HG03175 (cell line): ENCODE data around the gene SRSF3.
"Not testable (repeated sequence)": the region's sequence is repeated elsewhere in the genome, so short reads cannot be mapped to it uniquely, and the experiment has no call there.

Experiments
- ATAC-seq: cut with Tn5 transposase; IDR thresholded peaks from one replicate; pipeline ENCODE4 v1.9.1; 2021; ENCODE audit warnings: mild to moderate bottlenecking, moderate library complexity; ENCODE audit not compliant: unreplicated experiment

Gene SRSF3

DNA sequence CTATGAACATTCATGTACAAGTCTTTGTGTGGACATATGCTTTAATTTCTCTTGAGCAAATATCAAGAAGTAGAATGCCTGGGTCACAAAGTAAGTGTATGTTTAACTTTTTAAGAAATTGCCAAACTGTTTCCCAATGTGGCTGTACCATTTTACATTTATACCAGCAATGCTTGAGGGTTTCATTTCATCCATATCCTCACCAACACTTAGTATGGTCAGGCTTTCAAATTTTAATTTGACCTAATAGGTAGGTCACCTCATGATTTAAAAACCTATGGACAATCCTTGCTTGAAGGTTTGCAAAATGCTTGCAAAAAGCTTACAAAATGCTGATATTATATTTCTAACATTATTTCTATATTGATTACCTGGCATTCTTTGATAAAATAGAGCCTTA lies 19.5 kb upstream of the SRSF3 start:
- no peak for ATAC-seq

DNA sequence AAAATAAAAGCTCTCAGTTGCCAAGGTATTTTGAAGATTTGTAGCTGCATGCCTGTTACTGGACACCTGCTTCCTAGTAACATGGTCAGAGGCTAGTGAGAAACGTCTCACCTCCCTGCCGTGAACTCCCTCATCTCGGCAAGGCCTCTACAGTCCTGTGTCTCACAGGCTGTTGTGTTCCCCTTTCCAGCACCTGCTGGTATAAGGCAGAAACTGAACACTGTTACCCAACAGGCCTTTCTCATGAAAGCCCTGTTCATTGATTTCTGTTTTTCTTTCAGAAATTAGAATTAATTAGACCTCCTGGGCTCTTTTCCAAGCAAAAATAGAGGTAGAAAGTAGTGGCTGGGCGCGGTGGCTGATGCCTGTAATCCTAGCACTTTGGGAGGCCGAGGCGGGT lies 17.6 kb upstream of the SRSF3 start:
- no peak for ATAC-seq

DNA sequence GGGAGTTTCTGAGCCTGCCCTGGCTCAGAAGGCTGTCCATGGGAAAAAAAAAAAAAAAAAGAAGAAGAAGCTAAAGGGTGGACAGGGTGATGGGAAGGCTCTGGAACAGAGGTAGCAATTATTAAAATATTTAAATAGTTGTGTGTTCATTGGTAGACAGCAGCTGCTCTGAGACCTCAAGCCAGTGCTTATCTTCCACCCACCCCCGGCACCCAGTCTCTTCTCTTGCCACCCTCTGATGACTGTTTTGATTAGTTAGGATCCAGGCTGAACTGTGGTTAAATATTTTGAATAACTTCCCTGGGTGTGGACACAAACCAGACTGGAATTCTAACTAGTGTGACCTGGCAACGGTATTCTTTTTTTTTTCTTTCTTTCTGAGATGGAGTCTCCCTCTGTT lies 16.9 kb upstream of the SRSF3 start:
- no peak for ATAC-seq

DNA sequence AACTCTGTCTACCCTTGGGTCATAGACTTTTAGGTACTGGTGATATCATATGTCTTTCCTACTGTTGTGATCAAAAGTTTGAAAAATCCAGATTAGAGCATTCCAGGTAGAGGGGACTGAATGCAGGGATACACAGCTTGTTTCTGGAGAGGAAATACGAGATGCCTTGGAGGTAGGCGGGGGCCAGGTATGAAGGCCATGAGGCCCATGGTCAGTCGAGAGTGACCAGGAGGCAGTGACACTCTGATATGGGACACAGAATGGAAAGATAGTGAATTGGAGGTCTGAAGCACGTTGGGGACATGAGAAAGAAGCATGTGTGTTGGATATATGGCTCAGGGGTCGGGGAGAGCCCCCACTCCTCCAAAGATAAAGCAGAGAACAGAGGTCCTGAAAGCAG lies 16.1 kb upstream of the SRSF3 start:
- ATAC-seq: no peak

DNA sequence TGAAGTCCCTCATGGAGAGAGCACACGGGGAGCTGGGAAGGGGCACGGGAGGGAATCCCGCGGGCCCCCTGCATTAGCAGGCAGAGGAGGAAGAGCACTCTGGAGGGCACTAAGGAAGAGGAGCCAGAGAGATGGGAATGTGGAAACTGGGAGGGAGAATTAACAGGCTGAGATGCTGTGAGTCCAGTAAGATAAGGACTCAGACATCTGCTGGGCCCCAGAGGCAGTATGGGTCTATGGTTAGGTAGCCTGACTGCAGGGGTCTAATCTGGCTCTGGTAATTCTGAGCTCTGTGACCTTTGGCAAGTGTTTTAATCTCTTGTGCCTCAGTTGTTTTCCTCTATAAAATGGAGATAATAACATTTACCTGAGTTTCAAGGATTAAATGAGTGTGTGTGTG lies 15.7 kb upstream of the SRSF3 start:
- no peak for ATAC-seq

DNA sequence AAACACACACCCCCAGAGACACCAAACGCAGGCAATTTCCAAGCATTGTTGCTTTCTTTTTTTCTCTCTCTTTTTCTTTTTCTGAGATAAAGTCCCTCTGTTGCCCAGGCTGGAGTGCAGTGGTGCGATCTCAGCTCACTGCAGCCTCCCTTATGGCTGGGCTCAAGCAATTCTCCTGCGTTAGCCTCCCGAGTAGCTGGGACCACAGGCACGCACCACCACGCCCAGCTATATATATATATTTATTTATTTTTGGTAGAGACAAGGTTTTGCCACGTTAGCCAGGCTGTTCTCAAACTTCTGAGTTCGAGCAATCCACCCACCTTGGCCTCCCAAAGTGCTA lies 14.0 kb upstream of the SRSF3 start:
- no peak for ATAC-seq

DNA sequence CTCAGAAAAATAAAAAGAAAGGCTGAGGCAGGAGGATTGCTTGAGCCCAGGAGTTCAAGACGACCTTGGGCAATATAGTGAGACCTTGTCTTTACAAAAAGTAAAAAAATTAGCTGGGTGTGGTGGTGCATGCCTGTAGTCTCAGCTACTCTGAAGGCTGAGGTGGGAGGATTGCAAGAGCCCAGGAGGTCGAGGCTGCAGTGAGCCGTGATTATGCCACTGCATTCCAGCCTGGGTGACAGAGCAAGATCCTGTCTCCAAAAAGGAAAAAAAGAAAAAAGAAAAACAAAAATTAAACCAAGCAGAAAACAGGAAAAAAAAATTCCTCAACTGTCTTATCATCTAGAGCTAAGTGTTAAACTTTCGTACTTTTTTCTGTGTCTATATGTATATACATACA lies 12.4 kb upstream of the SRSF3 start:
- no peak for ATAC-seq

DNA sequence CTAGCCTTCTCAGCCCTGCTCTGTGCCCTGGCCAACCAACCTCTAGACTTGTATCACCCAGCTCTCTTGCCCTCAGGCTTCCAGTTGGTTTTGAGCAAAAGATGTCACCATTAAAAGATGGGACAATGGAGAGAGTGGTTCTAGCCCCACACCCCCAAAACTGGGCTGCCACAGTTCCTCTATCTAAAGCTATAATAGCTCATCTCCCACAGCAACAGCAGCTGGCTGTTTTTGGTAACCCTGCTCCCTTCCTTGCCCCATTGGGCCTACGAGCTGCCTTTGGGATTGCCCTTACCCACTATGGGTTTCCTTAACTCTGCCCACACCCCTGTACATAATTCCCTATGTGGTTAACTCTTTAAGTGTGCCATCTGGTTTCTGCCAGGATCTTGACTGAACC lies 7.6 kb upstream of the SRSF3 start:
- no peak for ATAC-seq

DNA sequence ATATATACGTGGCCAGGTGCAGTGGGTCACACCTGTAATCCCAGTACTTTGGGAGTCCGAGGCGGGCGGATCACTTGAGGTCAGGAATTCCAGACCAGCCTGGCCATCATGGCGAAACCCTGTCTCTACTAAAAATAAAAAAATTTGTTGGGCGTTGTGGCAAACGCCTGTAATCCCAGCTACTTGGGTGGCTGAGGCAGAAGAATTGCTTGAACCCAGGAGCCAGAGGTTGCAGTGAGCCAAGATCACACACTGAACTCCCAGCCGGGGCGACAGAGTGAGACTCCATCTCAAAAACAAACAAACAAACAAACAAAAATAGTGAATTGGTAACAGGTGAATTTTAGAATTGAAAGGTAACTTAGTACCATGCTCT lies 5.1 kb upstream of the SRSF3 start:
- not testable (repeated sequence) for ATAC-seq

DNA sequence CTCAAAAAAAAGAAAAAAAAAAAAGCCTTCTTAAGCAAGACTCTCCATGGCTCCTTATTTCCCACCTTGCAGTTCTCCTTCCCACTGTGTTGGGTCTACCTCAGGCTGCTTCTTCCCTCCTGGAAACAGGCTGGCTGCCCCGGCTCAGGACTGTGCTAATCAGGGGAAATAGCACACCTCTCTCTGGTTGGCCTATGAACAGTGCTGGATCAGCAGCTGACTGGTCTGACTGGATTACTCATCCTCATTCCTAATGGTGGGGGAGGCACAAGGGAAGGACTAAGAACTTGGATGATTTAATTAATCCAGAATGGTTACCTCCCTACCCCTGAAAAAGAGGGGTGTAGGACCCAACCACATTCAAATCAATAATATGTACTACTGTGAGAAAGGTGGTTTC lies 3.9 kb upstream of the SRSF3 start:
- no peak for ATAC-seq

DNA sequence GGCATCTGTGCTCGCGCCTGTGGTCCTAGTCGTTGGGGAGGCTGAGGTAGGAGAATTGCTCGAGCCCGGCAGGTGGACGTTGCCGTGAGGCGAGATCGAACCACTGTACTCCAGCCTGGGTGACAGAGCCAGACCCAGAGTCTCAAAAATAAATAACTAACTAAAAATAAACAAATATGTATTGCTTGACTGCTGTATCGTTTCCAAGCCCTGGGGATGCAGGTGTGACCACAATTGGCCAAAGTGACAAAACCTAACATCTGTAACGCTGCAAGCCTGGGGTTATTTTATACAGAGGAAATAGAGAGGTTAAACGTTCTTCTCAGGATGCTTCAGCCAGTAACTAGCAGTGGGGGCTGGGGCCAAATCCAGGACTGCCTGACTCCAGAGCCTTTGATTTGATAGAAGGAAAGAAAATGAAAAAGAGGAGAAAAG lies 1.9 kb upstream of the SRSF3 start:
- ATAC-seq: peak; percentile 55

DNA sequence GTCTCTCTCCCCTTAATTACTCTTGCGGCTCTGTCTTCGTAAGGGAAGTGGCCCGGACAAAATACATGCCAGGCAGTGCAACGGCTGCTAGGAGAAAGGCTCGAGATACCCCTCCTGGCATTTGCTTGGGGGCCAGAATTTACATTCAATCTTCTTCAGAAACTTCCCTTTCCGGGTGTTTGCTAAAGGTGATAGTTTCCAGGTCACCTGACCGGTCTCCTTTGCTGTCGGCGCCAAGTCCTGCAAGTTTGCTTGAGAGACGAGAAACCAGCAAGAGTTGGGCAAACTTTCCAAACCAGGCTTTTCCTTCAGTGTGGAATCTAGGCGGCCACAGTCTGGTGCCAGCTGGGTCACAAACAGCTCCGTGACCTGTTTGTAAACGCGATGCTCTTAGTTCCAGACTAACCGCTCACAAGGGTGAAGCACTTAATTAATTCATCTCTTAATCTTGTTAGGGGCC lies 563 bp upstream of the SRSF3 start:
- peak; percentile 17 for ATAC-seq

DNA sequence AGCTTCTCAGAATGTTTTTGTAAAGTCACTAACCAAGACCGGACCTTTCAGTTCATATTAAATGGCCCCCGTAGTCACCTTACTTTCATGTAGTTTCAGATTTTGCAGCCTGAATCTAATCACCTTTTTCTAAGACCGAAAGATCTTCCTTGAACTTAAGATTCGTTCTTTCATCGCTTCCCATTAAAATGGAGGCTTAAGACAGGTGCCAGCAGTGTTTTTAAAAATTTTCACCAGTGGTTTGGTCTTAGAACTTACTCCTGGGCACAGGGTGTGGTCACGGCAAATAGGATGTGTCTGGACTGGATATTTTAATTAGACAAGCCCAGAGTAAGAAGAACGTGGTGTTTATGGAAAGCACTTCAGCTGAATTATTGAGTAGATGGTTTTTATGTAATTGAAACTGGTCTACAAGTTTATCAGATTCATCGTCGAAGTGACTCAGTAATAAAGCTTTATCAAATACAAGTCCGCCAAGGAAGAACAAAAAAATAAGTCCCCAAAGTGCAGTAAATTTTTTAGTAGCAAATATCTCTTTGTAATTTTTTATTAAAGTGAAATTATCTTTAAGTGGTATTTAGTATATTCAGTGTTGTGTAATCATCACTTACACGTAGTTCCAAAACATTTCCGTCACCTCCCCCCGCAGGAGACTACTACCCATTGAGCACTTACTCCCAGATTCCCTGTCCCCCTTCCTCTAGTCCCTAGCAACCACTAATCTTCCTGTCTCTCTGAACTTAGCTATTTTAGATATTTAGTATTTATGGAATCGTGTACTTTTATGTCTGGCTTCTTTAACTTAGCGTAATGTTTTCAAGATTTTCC lies 868 bp downstream of the SRSF3 start:
- ATAC-seq: no peak

DNA sequence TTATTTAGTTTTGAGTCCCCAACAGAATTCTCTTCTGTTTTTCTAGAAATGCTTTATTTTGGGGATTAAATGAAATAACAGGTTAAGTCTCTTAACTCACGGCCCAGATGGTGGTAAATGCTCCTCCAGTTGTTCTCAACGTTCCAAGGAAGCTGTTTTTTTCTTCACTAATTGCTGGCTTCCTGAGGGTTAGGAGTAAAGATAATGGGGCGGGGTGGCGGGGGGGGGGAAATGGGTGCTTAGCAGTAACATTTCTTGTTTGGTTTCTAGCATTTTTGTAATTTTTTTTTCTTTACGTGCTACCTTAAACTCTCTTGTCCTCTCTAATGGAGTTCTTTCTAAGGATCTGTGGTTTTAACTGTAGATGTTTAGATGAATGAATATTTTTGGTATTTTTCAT lies 2.2 kb downstream of the SRSF3 start:
- ATAC-seq: no peak

DNA sequence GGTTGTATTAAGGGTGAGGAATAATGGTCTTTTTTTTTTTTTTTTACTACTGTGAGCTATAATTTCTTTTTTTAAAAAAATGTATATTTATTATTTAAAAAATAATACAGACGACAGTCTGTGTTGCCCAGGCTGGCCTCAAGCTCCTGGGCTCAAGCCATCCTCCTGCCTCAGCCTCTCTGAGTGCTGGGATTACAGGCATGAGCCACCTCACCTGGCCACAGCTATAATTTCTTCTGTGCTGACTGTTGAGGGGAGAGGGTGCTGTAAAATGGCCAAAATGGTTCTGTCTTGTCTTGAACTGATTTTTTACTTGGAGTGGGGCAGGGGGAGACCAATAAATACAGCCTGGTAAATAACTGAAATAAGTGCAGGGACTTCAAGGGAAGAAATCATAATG lies 3.6 kb downstream of the SRSF3 start:
- no peak for ATAC-seq

DNA sequence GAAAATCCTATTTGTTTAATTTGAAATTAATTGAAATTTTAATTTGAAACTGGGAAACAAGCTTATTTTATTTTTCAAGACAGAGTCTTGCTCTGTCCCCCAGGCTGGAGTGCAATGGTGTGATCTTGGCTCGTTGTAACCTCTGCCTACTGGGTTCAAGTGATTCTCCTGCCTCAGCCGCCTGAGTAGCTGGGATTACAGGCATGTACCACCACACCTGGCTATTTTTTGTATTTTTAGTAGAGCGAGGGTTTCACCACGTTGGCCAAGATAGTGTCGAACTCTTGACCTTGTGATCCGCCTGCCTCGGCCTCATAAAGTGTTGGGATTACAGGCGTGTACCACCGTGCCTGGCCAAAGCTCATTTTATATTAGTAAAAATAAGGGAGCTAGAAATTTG lies 4.2 kb downstream of the SRSF3 start:
- no peak for ATAC-seq

DNA sequence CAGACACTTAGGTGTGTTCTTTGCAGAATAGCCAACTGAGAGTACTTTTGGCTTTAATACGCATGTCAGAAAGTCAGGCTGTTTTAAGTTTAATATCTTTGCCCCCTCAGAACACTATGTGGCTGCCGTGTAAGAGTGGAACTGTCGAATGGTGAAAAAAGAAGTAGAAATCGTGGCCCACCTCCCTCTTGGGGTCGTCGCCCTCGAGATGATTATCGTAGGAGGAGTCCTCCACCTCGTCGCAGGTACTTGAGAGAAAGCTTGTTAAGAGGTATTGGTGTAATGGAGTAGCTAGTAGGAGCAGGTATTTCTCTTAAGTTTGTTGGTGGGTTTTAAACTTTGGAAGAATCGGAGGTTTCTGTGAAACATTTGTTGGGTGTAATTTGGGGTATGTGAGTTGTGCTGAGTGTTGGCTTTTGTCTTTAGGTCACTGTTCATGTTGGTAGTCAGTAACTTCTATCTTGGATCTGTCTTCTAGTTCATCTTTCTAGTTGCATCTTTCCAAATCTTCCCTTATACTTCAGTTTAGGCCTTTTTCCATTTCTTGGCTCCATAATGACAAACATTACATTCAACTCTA lies 4.7 kb downstream of the SRSF3 start:
- ATAC-seq: no peak

DNA sequence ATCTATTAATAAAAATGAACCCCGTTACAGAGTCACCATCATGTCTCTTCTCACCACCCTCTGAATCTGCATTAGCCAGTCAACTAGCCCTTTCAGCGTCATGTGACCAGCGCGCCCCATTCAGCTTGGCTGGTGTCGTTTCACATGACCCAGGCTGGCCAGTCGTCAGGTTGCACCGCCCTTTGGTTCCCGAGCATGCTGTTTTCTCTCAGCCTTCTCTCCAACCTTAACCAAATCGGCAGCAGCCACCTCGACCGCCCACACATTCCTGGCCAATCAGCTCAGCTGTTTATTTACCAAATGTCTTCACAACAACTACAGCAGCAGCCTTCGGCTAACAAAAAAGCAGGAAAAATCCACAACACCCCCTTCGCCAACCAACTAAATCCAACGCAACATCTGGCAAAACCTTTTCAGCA lies 5.6 kb downstream of the SRSF3 start:
- ATAC-seq: no peak

DNA sequence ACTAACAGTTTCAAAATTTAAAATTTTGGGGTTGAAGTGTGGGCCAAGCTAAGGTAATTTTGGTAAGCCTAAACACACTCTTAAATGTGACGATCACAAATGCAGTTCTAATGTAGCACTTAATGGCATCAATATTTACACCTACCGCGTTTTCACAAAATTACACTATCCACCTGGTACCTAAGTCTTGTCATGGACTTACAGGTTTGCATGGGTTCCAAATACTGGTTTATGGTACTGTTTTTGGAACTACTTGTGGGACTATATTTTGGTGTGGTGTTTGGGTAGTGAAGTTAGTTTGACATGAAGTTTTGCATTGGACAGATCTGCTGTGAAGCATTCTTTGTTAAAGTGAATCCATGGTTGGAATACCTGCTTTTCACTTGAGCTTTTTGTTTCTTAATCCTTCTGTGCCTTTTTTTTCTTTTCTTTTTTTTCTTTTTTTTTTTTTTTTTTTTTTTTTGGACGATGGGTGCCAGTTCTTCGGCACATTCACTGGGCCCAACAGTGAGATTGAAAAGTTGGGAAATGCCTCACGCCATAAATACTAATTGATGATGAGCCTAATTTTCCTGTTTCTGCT lies 6.5 kb downstream of the SRSF3 start:
- ATAC-seq: no peak

DNA sequence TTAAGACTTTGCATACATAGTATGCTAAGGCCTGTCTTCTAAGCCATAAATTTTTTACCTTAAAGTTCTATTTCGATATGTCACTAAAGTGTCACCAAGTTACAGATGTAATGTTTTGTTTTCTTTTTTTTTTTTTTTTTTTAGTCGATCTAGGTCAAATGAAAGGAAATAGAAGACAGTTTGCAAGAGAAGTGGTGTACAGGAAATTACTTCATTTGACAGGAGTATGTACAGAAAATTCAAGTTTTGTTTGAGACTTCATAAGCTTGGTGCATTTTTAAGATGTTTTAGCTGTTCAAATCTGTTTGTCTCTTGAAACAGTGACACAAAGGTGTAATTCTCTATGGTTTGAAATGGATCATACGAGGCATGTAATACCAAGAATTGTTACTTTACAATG lies 7.7 kb downstream of the SRSF3 start:
- ATAC-seq: not testable (repeated sequence)

DNA sequence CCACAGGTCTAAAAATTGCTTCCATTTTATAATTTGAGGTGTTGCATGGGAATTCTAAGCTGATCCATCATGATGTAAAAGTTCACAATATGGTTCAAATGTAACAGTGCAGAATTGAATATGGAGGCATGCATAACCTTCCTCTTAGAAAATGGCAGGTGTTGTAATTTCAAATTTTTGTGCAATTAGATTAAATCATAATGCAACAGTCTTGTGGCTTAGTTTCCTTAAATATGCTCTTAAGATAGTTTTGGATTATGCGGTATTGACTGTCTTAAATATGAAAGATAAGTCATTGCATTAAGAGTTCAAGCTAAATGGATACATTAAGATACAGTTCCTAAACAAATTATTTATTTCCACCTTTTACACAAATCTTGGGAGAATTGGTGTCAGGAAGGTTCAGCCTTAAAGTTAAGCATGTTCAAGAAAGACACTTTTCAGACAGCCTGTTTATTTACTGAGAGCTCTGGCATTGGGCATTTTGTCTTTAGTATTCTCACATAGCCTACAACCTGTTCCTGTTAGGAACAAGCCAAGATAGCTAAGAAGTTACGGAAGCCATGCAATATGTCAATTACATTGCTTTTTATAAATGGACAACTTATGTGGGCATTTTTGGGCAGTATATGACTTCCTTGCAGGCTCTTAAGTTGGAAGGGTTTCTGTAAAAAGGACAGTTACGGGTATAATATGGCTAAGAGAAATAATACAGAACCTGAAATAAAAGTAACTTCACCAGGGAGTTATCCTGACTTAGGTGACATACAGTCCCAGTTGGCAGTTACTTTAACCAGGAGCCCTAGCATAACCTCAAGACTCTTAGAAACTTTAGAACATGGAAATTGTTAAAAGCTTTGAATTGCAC lies 9.3 kb downstream of the SRSF3 start:
- ATAC-seq: no peak
